ENCODE data around the gene IL22RA2. TPM values are rescaled to one million over a fixed set of nuclear protein-coding genes. Genes with fewer than 3 reads are reported as not detected.

IL22RA2 gene
- total RNA-seq, 2 experiments from 2014 or later = not detected

- DNase-seq = no peak
- ATAC-seq = no peak
- Mint-ChIP-seq H3K9me3 (ENCODE audit: insufficient read depth) (peaks cover 36% of the 10 kb centered on the region), H3K27me3 (ENCODE audit: low read depth) (peaks cover 12% of the 10 kb centered on the region), H3K27ac (no peak overlapping the region), H3K4me1 (ENCODE audit: low read depth) (peaks cover 52% of the 10 kb centered on the region), H3K4me3 (no peak overlapping the region), H3K36me3 (ENCODE audit: low read depth) (peaks cover 60% of the 10 kb centered on the region)
- ChIA-PET POLR2A (no interaction called here), CTCF (no interaction called here)
Observed at GRCh38 chr6:137162692-137163306, 10.6 kb downstream of the IL22RA2 start.

GRCh38 chr6:137161949-137162348, 11.5 kb downstream of the IL22RA2 start:
- Mint-ChIP-seq H3K4me1 (ENCODE audit: low read depth) (peaks cover 51% of the 10 kb centered on the region), H3K36me3 (ENCODE audit: low read depth) (peaks cover 65% of the 10 kb centered on the region), H3K27ac (no peak overlapping the region), H3K4me3 (no peak overlapping the region), H3K27me3 (ENCODE audit: low read depth) (peaks cover 12% of the 10 kb centered on the region), H3K9me3 (ENCODE audit: insufficient read depth) (peaks cover 38% of the 10 kb centered on the region)
- ChIA-PET CTCF (interaction anchor here (1.2 kb wide), 1 partner anchor 68 kb away, joined by 3 read pairs; no protein-coding TSS in a partner anchor), POLR2A (no interaction called here)
- DNase-seq (no peak), ATAC-seq (no peak)

- Mint-ChIP-seq H3K27ac (no peak overlapping the region), H3K36me3 (ENCODE audit: low read depth) (peaks cover 67% of the 10 kb centered on the region)
- CTCF ChIA-PET = interaction anchor here (1.4 kb wide), 1 partner anchor 17 kb away, joined by 4 read pairs; no protein-coding TSS in a partner anchor
Observed at GRCh38 chr6:137160763-137161162, 12.7 kb downstream of the IL22RA2 start.

GRCh38 chr6:137159912-137160311, 13.5 kb downstream of the IL22RA2 start:
- H3K4me3 Mint-ChIP-seq = no peak overlapping the region
- peaks cover 65% of the 10 kb centered on the region for H3K36me3 Mint-ChIP-seq (ENCODE audit: low read depth)
- CTCF ChIA-PET = interaction anchor here (1.4 kb wide), 1 partner anchor 18 kb away, joined by 4 read pairs; no protein-coding TSS in a partner anchor
- H3K9me3 Mint-ChIP-seq (ENCODE audit: insufficient read depth) = peaks cover 35% of the 10 kb centered on the region
- POLR2A ChIA-PET = no interaction called here
- H3K27me3 Mint-ChIP-seq (ENCODE audit: low read depth) = peaks cover 12% of the 10 kb centered on the region
- no peak overlapping the region for H3K27ac Mint-ChIP-seq
- no peak for DNase-seq
- H3K4me1 Mint-ChIP-seq (ENCODE audit: low read depth) = peaks cover 49% of the 10 kb centered on the region
- no peak for ATAC-seq

More at GRCh38 chr6:137160763-137161162, 12.7 kb downstream of the IL22RA2 start:
- H3K27me3 Mint-ChIP-seq (ENCODE audit: low read depth) = peaks cover 12% of the 10 kb centered on the region
- no peak for DNase-seq
- peaks cover 40% of the 10 kb centered on the region for H3K9me3 Mint-ChIP-seq (ENCODE audit: insufficient read depth)
- POLR2A ChIA-PET = interaction anchor here (0.6 kb wide), 1 partner anchor 698 kb away, joined by 6 read pairs; no protein-coding TSS in a partner anchor
- no peak overlapping the region for H3K4me3 Mint-ChIP-seq
- peaks cover 50% of the 10 kb centered on the region for H3K4me1 Mint-ChIP-seq (ENCODE audit: low read depth)
- ATAC-seq = no peak

- no peak overlapping the region for H3K4me3 Mint-ChIP-seq
- H3K27ac Mint-ChIP-seq = peak overlapping the region; percentile 27
- H3K27me3 Mint-ChIP-seq (ENCODE audit: low read depth) = peaks cover 12% of the 10 kb centered on the region
- POLR2A ChIA-PET = no interaction called here
- peaks cover 59% of the 10 kb centered on the region for H3K36me3 Mint-ChIP-seq (ENCODE audit: low read depth)
- CTCF ChIA-PET = interaction anchor here (1.0 kb wide), 1 partner anchor 157 kb away, joined by 4 read pairs; no protein-coding TSS in a partner anchor
- peaks cover 29% of the 10 kb centered on the region for H3K9me3 Mint-ChIP-seq (ENCODE audit: insufficient read depth)
- peaks cover 43% of the 10 kb centered on the region for H3K4me1 Mint-ChIP-seq (ENCODE audit: low read depth)
- ATAC-seq = no peak
- no peak for DNase-seq
Observed at GRCh38 chr6:137157601-137158000, 15.8 kb downstream of the IL22RA2 start.

- ChIA-PET POLR2A (no interaction called here), CTCF (interaction anchor here (1.0 kb wide), 1 partner anchor 158 kb away, joined by 4 read pairs; no protein-coding TSS in a partner anchor)
- H3K9me3 Mint-ChIP-seq (ENCODE audit: insufficient read depth) = peaks cover 25% of the 10 kb centered on the region
- H3K36me3 Mint-ChIP-seq (ENCODE audit: low read depth) = peaks cover 57% of the 10 kb centered on the region
- no peak for DNase-seq
- ATAC-seq = no peak
- H3K4me1 Mint-ChIP-seq (ENCODE audit: low read depth) = peaks cover 43% of the 10 kb centered on the region
- peak overlapping the region; percentile 37 for H3K27ac Mint-ChIP-seq
- peak overlapping the region; percentile 7 for H3K4me3 Mint-ChIP-seq
- peaks cover 10% of the 10 kb centered on the region for H3K27me3 Mint-ChIP-seq (ENCODE audit: low read depth)
Observed at GRCh38 chr6:137156650-137157049, 16.8 kb downstream of the IL22RA2 start.

- ChIA-PET CTCF (interaction anchor here (1.1 kb wide), 1 partner anchor 11 kb away, joined by 4 read pairs; no protein-coding TSS in a partner anchor), POLR2A (no interaction called here)
- Mint-ChIP-seq H3K4me1 (ENCODE audit: low read depth) (peaks cover 37% of the 10 kb centered on the region), H3K9me3 (ENCODE audit: insufficient read depth) (peaks cover 32% of the 10 kb centered on the region), H3K27ac (peak overlapping the region; percentile 76), H3K27me3 (ENCODE audit: low read depth) (peaks cover 7% of the 10 kb centered on the region), H3K4me3 (peak overlapping the region; percentile 4), H3K36me3 (ENCODE audit: low read depth) (peaks cover 61% of the 10 kb centered on the region)
- ATAC-seq (peak; percentile 95), DNase-seq (peak; percentile 79)
Observed at GRCh38 chr6:137155830-137156229, 17.6 kb downstream of the IL22RA2 start.

GRCh38 chr6:137150072-137150471, 23.4 kb downstream of the IL22RA2 start:
- POLR2A ChIA-PET = no interaction called here
- Mint-ChIP-seq H3K27me3 (ENCODE audit: low read depth) (peaks cover 17% of the 10 kb centered on the region), H3K4me1 (ENCODE audit: low read depth) (peaks cover 9% of the 10 kb centered on the region), H3K4me3 (no peak overlapping the region), H3K27ac (no peak overlapping the region), H3K36me3 (ENCODE audit: low read depth) (peaks cover 26% of the 10 kb centered on the region), H3K9me3 (ENCODE audit: insufficient read depth) (peaks cover 19% of the 10 kb centered on the region)
- DNase-seq (no peak), ATAC-seq (no peak)
- CTCF ChIA-PET = interaction anchor here (1.4 to 1.7 kb wide), 3 partner anchors 16 to 74 kb away, joined by 3 to 6 read pairs (median 5); no protein-coding TSS in a partner anchor

GRCh38 chr6:137149035-137149393, 24.4 kb downstream of the IL22RA2 start:
- H3K4me1 Mint-ChIP-seq (ENCODE audit: low read depth) = peaks cover 2% of the 10 kb centered on the region
- DNase-seq = no peak
- POLR2A ChIA-PET = no interaction called here
- peaks cover 17% of the 10 kb centered on the region for H3K27me3 Mint-ChIP-seq (ENCODE audit: low read depth)
- peaks cover 15% of the 10 kb centered on the region for H3K9me3 Mint-ChIP-seq (ENCODE audit: insufficient read depth)
- H3K27ac Mint-ChIP-seq = no peak overlapping the region
- ATAC-seq = no peak
- no peak overlapping the region for H3K4me3 Mint-ChIP-seq
- CTCF ChIA-PET = no interaction called here
- peaks cover 17% of the 10 kb centered on the region for H3K36me3 Mint-ChIP-seq (ENCODE audit: low read depth)

GRCh38 chr6:137148306-137149034, 25.0 kb downstream of the IL22RA2 start:
- CTCF ChIA-PET = no interaction called here
- H3K9me3 Mint-ChIP-seq (ENCODE audit: insufficient read depth) = peaks cover 13% of the 10 kb centered on the region
- H3K4me3 Mint-ChIP-seq = no peak overlapping the region
- no peak for ATAC-seq
- peaks cover 17% of the 10 kb centered on the region for H3K27me3 Mint-ChIP-seq (ENCODE audit: low read depth)
- H3K36me3 Mint-ChIP-seq (ENCODE audit: low read depth) = peaks cover 12% of the 10 kb centered on the region
- no peak for DNase-seq
- H3K4me1 Mint-ChIP-seq (ENCODE audit: low read depth) = no peaks in the 10 kb centered on the region
- no peak overlapping the region for H3K27ac Mint-ChIP-seq
- POLR2A ChIA-PET = interaction anchor here (0.6 kb wide), 1 partner anchor 70 kb away, joined by 3 read pairs; no protein-coding TSS in a partner anchor

- ChIA-PET CTCF (no interaction called here), POLR2A (no interaction called here)
- no peak for ATAC-seq
Observed at GRCh38 chr6:137147195-137147594, 26.2 kb downstream of the IL22RA2 start.

GRCh38 chr6:137146206-137146605, 27.2 kb downstream of the IL22RA2 start:
- Mint-ChIP-seq H3K27ac (no peak overlapping the region), H3K27me3 (ENCODE audit: low read depth) (peaks cover 19% of the 10 kb centered on the region), H3K36me3 (ENCODE audit: low read depth) (peaks cover 4% of the 10 kb centered on the region), H3K4me3 (no peak overlapping the region), H3K4me1 (ENCODE audit: low read depth) (no peaks in the 10 kb centered on the region), H3K9me3 (ENCODE audit: insufficient read depth) (peaks cover 4% of the 10 kb centered on the region)
- DNase-seq (no peak), ATAC-seq (no peak)
- ChIA-PET POLR2A (no interaction called here), CTCF (no interaction called here)

More at GRCh38 chr6:137147195-137147594, 26.2 kb downstream of the IL22RA2 start:
- Mint-ChIP-seq H3K9me3 (ENCODE audit: insufficient read depth) (peaks cover 8% of the 10 kb centered on the region), H3K4me1 (ENCODE audit: low read depth) (no peaks in the 10 kb centered on the region), H3K27ac (no peak overlapping the region), H3K27me3 (ENCODE audit: low read depth) (peaks cover 18% of the 10 kb centered on the region), H3K4me3 (no peak overlapping the region), H3K36me3 (ENCODE audit: low read depth) (peaks cover 8% of the 10 kb centered on the region)
- DNase-seq = no peak

Measured in activated CD8-positive, alpha-beta T cell treated with anti-CD3 and anti-CD28 coated beads, Interleukin-2, amount 10 ng/mL, durations not matched to agents 7 days and 5 days (primary cell).